Measurements from ENCODE around the gene RNF125.
"Not testable (repeated sequence)": the region's sequence is repeated elsewhere in the genome, so short reads cannot be mapped to it uniquely, and the experiment has no call there.

The RNF125 gene

GRCh38 chr18:32083781-32084180, 65.2 kb downstream of the RNF125 start:
- no peak overlapping the region for H3K4me2 ChIP-seq (ENCODE audit: low read depth, low read length, poor library complexity, severe bottlenecking)
- H3K9me3 ChIP-seq (ENCODE audit: insufficient read depth, low read length), result no peaks in the 10 kb centered on the region
- no peak overlapping the region for H3K27ac ChIP-seq (ENCODE audit: low read depth, low read length)
- H3K9ac ChIP-seq (ENCODE audit: low read length), result no peak overlapping the region
- no peaks in the 10 kb centered on the region for H3K27me3 ChIP-seq (ENCODE audit: low read length)
- H3K9me2 ChIP-seq (replicated peaks; ENCODE audit: insufficient read depth, low read length), result no peaks in the 10 kb centered on the region
- no peaks in the 10 kb centered on the region for H3K79me2 ChIP-seq (ENCODE audit: insufficient read depth, low read length)
- no peak overlapping the region for H2AFZ ChIP-seq (ENCODE audit: low read depth, low read length, severe bottlenecking)
- H3K36me3 ChIP-seq (ENCODE audit: low read length), result no peaks in the 10 kb centered on the region
- H3F3A ChIP-seq (ENCODE audit: insufficient read depth), result no peaks in the 10 kb centered on the region
- H3K4me3 ChIP-seq (ENCODE audit: insufficient read depth, low read length, poor library complexity, severe bottlenecking), result no peak overlapping the region
- TF ChIP-seq, protein P1, sequence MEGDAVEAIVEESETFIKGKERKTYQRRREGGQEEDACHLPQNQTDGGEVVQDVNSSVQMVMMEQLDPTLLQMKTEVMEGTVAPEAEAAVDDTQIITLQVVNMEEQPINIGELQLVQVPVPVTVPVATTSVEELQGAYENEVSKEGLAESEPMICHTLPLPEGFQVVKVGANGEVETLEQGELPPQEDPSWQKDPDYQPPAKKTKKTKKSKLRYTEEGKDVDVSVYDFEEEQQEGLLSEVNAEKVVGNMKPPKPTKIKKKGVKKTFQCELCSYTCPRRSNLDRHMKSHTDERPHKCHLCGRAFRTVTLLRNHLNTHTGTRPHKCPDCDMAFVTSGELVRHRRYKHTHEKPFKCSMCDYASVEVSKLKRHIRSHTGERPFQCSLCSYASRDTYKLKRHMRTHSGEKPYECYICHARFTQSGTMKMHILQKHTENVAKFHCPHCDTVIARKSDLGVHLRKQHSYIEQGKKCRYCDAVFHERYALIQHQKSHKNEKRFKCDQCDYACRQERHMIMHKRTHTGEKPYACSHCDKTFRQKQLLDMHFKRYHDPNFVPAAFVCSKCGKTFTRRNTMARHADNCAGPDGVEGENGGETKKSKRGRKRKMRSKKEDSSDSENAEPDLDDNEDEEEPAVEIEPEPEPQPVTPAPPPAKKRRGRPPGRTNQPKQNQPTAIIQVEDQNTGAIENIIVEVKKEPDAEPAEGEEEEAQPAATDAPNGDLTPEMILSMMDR (IDR thresholded peaks at IDR 0.05; ENCODE audit: insufficient read depth, low read length, poor library complexity, severe bottlenecking), result no peak
- no peak for TF ChIP-seq EZH2phosphoT487 (conservative IDR thresholded peaks at IDR 0.05; ENCODE audit: low read length)
- H4K20me1 ChIP-seq (ENCODE audit: low read depth, low read length), result no peaks in the 10 kb centered on the region

GRCh38 chr18:32086881-32087280, 68.3 kb downstream of the RNF125 start:
- no peaks in the 10 kb centered on the region for H3K9me3 ChIP-seq (ENCODE audit: insufficient read depth, low read length)
- H2AFZ ChIP-seq (ENCODE audit: low read depth, low read length, severe bottlenecking), result no peak overlapping the region
- no peak overlapping the region for H3K4me3 ChIP-seq (ENCODE audit: insufficient read depth, low read length, poor library complexity, severe bottlenecking)
- H3K27ac ChIP-seq (ENCODE audit: low read depth, low read length), result no peak overlapping the region
- H3K9me2 ChIP-seq (replicated peaks; ENCODE audit: insufficient read depth, low read length), result no peaks in the 10 kb centered on the region
- H3K36me3 ChIP-seq (ENCODE audit: low read length), result no peaks in the 10 kb centered on the region
- H4K20me1 ChIP-seq (ENCODE audit: low read depth, low read length), result no peaks in the 10 kb centered on the region
- no peak overlapping the region for H3K4me2 ChIP-seq (ENCODE audit: low read depth, low read length, poor library complexity, severe bottlenecking)
- no peak overlapping the region for H3K9ac ChIP-seq (ENCODE audit: low read length)
- no peaks in the 10 kb centered on the region for H3K79me2 ChIP-seq (ENCODE audit: insufficient read depth, low read length)
- TF ChIP-seq, protein P1 (IDR thresholded peaks at IDR 0.05; ENCODE audit: insufficient read depth, low read length, poor library complexity, severe bottlenecking), result no peak
- no peak for TF ChIP-seq EZH2phosphoT487 (conservative IDR thresholded peaks at IDR 0.05; ENCODE audit: low read length)
- no peaks in the 10 kb centered on the region for H3K27me3 ChIP-seq (ENCODE audit: low read length)
- peaks cover 15% of the 10 kb centered on the region for H3F3A ChIP-seq (ENCODE audit: insufficient read depth)

- not testable (repeated sequence) for H3K9ac ChIP-seq (ENCODE audit: low read length); H3K4me2 ChIP-seq (ENCODE audit: low read depth, low read length, poor library complexity, severe bottlenecking); H3K9me3 ChIP-seq (ENCODE audit: insufficient read depth, low read length); H3K4me3 ChIP-seq (ENCODE audit: insufficient read depth, low read length, poor library complexity, severe bottlenecking); H3K9me2 ChIP-seq (replicated peaks; ENCODE audit: insufficient read depth, low read length); H2AFZ ChIP-seq (ENCODE audit: low read depth, low read length, severe bottlenecking); H3K27ac ChIP-seq (ENCODE audit: low read depth, low read length); H3K27me3 ChIP-seq (ENCODE audit: low read length)
- peaks cover 10% of the 10 kb centered on the region for H3K36me3 ChIP-seq (ENCODE audit: low read length)
- peaks cover 19% of the 10 kb centered on the region for H3F3A ChIP-seq (ENCODE audit: insufficient read depth)
- peaks cover 34% of the 10 kb centered on the region for H3K79me2 ChIP-seq (ENCODE audit: insufficient read depth, low read length)
- H4K20me1 ChIP-seq (ENCODE audit: low read depth, low read length), result peaks cover 23% of the 10 kb centered on the region
Observed at GRCh38 chr18:32090831-32091230, 72.2 kb downstream of the RNF125 start.

DNA sequence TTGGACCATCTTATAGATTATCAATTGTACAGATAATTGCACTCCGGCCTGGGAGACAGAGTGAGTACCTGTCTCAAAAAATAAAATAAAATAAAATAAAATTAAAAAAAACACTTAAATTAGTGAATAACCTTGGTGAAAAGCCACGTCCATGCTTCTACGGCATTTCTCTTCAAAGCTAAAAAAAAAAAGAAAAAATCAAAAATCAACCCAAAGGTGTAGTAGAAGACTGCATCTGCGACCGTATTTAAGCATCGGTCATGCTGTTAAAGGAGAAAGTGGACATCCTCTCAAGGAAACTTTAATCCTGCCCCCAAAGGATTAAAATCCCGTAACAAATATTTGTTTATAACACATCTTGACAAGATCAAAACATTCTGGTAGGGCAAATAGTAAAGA, 72.7 kb downstream of the RNF125 start:
- peaks cover 28% of the 10 kb centered on the region for H4K20me1 ChIP-seq (ENCODE audit: low read depth, low read length)
- H3K27me3 ChIP-seq (ENCODE audit: low read length), result no peaks in the 10 kb centered on the region
- H3K9me3 ChIP-seq (ENCODE audit: insufficient read depth, low read length), result no peaks in the 10 kb centered on the region
- peaks cover 15% of the 10 kb centered on the region for H3K36me3 ChIP-seq (ENCODE audit: low read length)
- peak overlapping the region; percentile 75 for H3K4me2 ChIP-seq (ENCODE audit: low read depth, low read length, poor library complexity, severe bottlenecking)
- peaks cover 38% of the 10 kb centered on the region for H3K79me2 ChIP-seq (ENCODE audit: insufficient read depth, low read length)
- H3K27ac ChIP-seq (ENCODE audit: low read depth, low read length), result peak overlapping the region; percentile 89
- H3K4me3 ChIP-seq (ENCODE audit: insufficient read depth, low read length, poor library complexity, severe bottlenecking), result peak overlapping the region; percentile 60
- H2AFZ ChIP-seq (ENCODE audit: low read depth, low read length, severe bottlenecking), result peak overlapping the region; percentile 90
- peak overlapping the region; percentile 85 for H3K9ac ChIP-seq (ENCODE audit: low read length)
- H3K9me2 ChIP-seq (replicated peaks; ENCODE audit: insufficient read depth, low read length), result no peaks in the 10 kb centered on the region
- TF ChIP-seq EZH2phosphoT487 (conservative IDR thresholded peaks at IDR 0.05; ENCODE audit: low read length), result no peak
- TF ChIP-seq, protein P1 (IDR thresholded peaks at IDR 0.05; ENCODE audit: insufficient read depth, low read length, poor library complexity, severe bottlenecking), result no peak
- H3F3A ChIP-seq (ENCODE audit: insufficient read depth), result peaks cover 19% of the 10 kb centered on the region

All from SU-DHL-6 (cell line).